Common myeloid progenitor, CD34-positive (primary cell): ENCODE data around the gene RASL12.

Source experiments
- CTCF ChIA-PET: fragments of 350-600 bp; sonication (Branson Sonifier 250); formaldehyde crosslinking; loops from one replicate; lab custom pipeline; 2021; ENCODE audit warnings: antibody characterized with exemption; lab: Charles Lee
- POLR2A ChIA-PET: fragments of 350-600 bp; sonication (Branson Sonifier 250); formaldehyde crosslinking; loops from one replicate; lab custom pipeline; 2021; ENCODE audit warnings: antibody characterized with exemption; lab: Charles Lee
- DNase-seq, 3 donors: peaks; one replicate each; pipeline versions ENCODE4 v3.0.0 to v3.0.0-alpha.2; 2013
- H3K27ac ChIP-seq, 2 experiments: 1 replicate in 1 of 2; 2 replicates in 1 of 2; pipeline ENCODE4 v1.7.0; 2013; ENCODE audit warnings: inconsistent platforms in 2 of 2, low read length in 2 of 2, mild to moderate bottlenecking in 2 of 2, low read depth in 1 of 2, moderate library complexity in 1 of 2; ENCODE audit not compliant: severe bottlenecking in 2 of 2, insufficient read depth in 1 of 2, poor library complexity in 1 of 2
- H3K27me3 ChIP-seq, 5 experiments: replicated peaks in 2 of 5; 1 replicate in 3 of 5; 2 replicates in 2 of 5; pipeline versions ENCODE4 v1.6.1 to v1.7.0; 2013; ENCODE audit warnings: low read length in 4 of 5, mild to moderate bottlenecking in 2 of 5, moderate library complexity in 2 of 5, inconsistent platforms in 1 of 5; ENCODE audit not compliant: insufficient read depth in 5 of 5, control insufficient read depth in 4 of 5
- H3K36me3 ChIP-seq, 4 experiments: 1 replicate in 2 of 4; 2 replicates in 2 of 4; pipeline versions ENCODE4 v1.6.1 to v1.7.0; 2013; ENCODE audit warnings: low read length in 3 of 4, control low read depth in 1 of 4, mild to moderate bottlenecking in 1 of 4; ENCODE audit not compliant: control insufficient read depth in 4 of 4, insufficient read depth in 4 of 4
- H3K4me1 ChIP-seq, 4 experiments: 1 replicate in 3 of 4; 2 replicates in 1 of 4; pipeline versions ENCODE4 v1.6.1 to v1.7.1; 2013; ENCODE audit warnings: low read length in 3 of 4, mild to moderate bottlenecking in 3 of 4, control low read depth in 1 of 4, inconsistent platforms in 1 of 4, moderate library complexity in 1 of 4; ENCODE audit not compliant: control insufficient read depth in 4 of 4, insufficient read depth in 4 of 4; ENCODE audit errors: control extremely low read depth in 1 of 4
- H3K4me3 ChIP-seq, 7 experiments: 1 replicate in 4 of 7; 2 replicates in 3 of 7; pipeline versions ENCODE4 v1.5.1 to v1.7.0; 2013; ENCODE audit warnings: mild to moderate bottlenecking in 7 of 7, low read length in 6 of 7, moderate library complexity in 6 of 7, inconsistent platforms in 2 of 7, low read depth in 2 of 7, control low read depth in 1 of 7; ENCODE audit not compliant: insufficient read depth in 4 of 7, control insufficient read depth in 1 of 7; ENCODE audit errors: extremely low read depth in 1 of 7
- H3K9me3 ChIP-seq, 5 experiments: 1 replicate in 4 of 5; 2 replicates in 1 of 5; pipeline versions ENCODE4 v1.6.1 to v1.7.1; 2013; ENCODE audit warnings: low read length in 4 of 5, mild to moderate bottlenecking in 2 of 5, inconsistent platforms in 1 of 5, low read depth in 1 of 5, moderate library complexity in 1 of 5; ENCODE audit not compliant: control insufficient read depth in 4 of 5, insufficient read depth in 2 of 5; ENCODE audit errors: control extremely low read depth in 1 of 5
- WGBS: methylation state at CpG from one replicate; pipeline ENCODE4 v1.1.5; 2013; ENCODE audit not compliant: insufficient coverage; 5-methylcytosine and 5-hydroxymethylcytosine counted together

The RASL12 gene

DNA sequence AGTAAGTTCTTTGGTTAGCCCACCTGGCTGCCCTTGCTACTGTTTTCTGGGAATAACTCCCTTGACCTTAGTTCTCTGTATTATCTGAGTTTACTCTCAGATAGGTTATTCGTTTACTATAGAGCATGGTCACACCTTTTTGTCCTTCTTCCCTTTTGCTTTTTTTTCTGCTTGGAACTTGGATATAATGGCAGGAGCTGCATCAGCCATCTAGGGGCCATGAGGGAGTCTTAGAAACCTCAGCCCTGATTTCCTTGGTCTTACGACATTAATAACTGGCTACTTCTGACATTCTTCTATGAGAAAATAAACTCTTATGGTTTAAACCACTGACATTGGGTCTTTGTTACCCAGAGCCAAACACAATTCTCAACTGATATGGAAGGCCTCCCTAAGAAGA is 26.0 kb downstream of the RASL12 start:
- DNase-seq = no peak
- H3K36me3 ChIP-seq = no peaks in the 10 kb centered on the region
- CTCF ChIA-PET = interaction anchor here (1.1 to 3.2 kb wide), 7 partner anchors 9 to 60 kb away, joined by 3 to 18 read pairs (median 8); no protein-coding TSS in a partner anchor
- H3K27me3 ChIP-seq = no peaks in the 10 kb centered on the region
- no peaks in the 10 kb centered on the region for H3K4me1 ChIP-seq
- no peak overlapping the region for H3K4me3 ChIP-seq
- POLR2A ChIA-PET = no interaction called here
- 100% methylated on average over 1 of the region's 2 CpGs for whole genome bisulfite sequencing
- H3K9me3 ChIP-seq = no peaks in the 10 kb centered on the region
- H3K27ac ChIP-seq = no peak overlapping the region

DNA sequence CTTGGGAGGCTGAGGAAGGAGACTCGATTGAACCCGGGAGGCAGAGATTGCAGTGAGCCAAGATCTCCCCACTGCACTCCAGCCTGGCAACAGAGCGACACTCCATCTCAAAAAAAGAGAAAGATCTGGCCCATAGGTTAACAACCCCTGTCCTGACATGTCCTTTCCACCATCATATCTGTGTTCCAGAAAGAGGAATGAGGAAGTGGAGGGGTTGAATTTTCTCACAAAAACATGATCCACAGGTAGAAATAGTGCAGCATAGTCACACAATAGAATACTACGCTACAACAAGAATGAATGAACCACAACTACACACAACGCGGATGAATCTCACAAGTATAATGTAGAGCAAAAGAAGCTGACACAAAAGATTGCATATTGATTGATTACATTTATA is 27.3 kb downstream of the RASL12 start:
- 100% methylated on average over 2 of the region's 6 CpGs for WGBS
- Histone ChIP-seq H3K27ac (no peak overlapping the region), H3K9me3 (no peaks in the 10 kb centered on the region), H3K4me3 (no peak overlapping the region), H3K36me3 (no peaks in the 10 kb centered on the region), H3K4me1 (no peaks in the 10 kb centered on the region), H3K27me3 (no peaks in the 10 kb centered on the region)
- no peak for DNase-seq
- CTCF ChIA-PET = interaction anchor here (1.1 to 2.4 kb wide), 3 partner anchors 13 to 61 kb away, joined by 3 to 8 read pairs (median 3); no protein-coding TSS in a partner anchor
- POLR2A ChIA-PET = no interaction called here

DNA sequence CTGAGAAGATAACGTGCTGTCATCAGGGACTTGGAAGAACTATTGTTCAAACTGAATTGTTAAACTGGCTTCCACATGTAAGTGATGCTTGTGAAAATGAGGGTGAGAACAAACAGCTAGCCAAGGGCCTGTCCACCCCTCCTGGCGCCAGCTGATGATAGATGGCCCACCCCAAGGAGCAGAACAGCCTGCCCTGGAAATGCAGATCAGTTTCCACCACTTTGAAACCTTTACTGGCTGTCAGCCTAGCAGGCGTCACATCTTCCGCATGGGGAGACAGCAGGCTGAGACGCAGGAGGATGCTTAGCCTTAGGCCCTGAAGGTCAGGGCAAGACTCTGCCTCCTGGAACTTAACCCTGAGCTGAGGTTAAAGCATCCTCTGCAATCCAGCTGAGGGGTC is 29.0 kb downstream of the RASL12 start:
- Histone ChIP-seq H3K27ac (no peak overlapping the region), H3K27me3 (no peaks in the 10 kb centered on the region), H3K36me3 (no peaks in the 10 kb centered on the region), H3K4me1 (peaks cover 0 to 1% (median under 1%) of the 10 kb centered on the region in 4 experiments), H3K9me3 (no peaks in the 10 kb centered on the region), H3K4me3 (no peak overlapping the region)
- POLR2A ChIA-PET = interaction anchor here (0.6 kb wide), 1 partner anchor 14 kb away, joined by 4 read pairs; no protein-coding TSS in a partner anchor
- CTCF ChIA-PET = interaction anchor here (1.1 to 1.7 kb wide), 5 partner anchors 12 to 62 kb away, joined by 3 to 6 read pairs (median 5); no protein-coding TSS in a partner anchor
- WGBS = 100% methylated on average over 4 of the region's 5 CpGs
- no peak for DNase-seq

DNA sequence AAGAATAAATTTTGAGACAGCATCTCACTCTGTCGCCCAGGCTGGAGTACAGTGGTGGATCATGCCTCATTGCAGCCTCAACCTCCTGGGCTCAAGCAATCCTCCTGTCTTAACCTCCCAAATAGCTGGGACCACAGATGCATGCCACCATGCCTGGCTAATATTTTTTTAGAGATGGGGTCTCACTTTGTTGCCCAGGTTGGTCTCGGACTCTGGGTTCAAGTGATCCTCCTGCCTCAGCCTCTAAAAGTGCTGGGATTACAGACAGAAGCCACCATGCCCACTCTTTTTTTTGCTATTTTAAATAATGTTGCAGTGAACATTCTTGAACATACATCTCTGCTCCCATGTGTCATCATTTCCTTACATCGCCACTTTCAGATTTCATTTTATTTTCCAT is 29.4 kb downstream of the RASL12 start:
- Histone ChIP-seq H3K27ac (no peak overlapping the region), H3K4me1 (peaks cover 1 to 5% (median 3%) of the 10 kb centered on the region in 4 experiments), H3K36me3 (no peaks in the 10 kb centered on the region), H3K9me3 (no peaks in the 10 kb centered on the region), H3K27me3 (no peaks in the 10 kb centered on the region), H3K4me3 (no peak overlapping the region)
- WGBS = 92% methylated on average over 3 of the region's 3 CpGs
- ChIA-PET CTCF (interaction anchor here (1.1 to 1.7 kb wide), 5 partner anchors 13 to 63 kb away, joined by 3 to 6 read pairs (median 5); no protein-coding TSS in a partner anchor), POLR2A (no interaction called here)
- DNase-seq = no peak

DNA sequence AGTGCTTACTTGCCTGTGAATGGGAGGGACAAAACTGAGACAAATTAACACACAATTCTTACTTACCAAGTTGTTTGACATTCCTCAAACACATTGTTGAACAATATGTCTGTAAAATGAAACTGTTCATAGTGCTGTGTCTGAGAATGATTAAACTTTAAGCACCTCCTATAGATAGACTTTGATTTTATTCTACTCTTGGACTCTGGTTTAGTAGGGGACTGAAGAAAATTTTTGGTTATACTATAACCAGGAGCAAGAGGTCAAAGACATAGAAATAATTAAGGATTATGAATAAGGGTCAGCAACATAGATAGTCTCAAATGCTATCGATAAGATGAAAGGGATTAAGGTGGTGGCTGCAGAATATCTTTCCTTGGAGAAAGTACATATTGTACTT is 30.5 kb downstream of the RASL12 start:
- no peak overlapping the region for H3K27ac ChIP-seq
- CTCF ChIA-PET = interaction anchor here (0.7 kb wide), 1 partner anchor 278 kb away, joined by 3 read pairs; no protein-coding TSS in a partner anchor
- no peaks in the 10 kb centered on the region for H3K9me3 ChIP-seq
- peaks cover 2 to 12% (median 7%) of the 10 kb centered on the region in 4 experiments for H3K4me1 ChIP-seq
- no CpG with 5 or more reads among the region's 1 CpG for WGBS
- no peak overlapping the region for H3K4me3 ChIP-seq
- POLR2A ChIA-PET = no interaction called here
- no peaks in the 10 kb centered on the region for H3K36me3 ChIP-seq
- DNase-seq = no peak
- H3K27me3 ChIP-seq = peaks cover 0 to 1% (median 0%) of the 10 kb centered on the region in 5 experiments

DNA sequence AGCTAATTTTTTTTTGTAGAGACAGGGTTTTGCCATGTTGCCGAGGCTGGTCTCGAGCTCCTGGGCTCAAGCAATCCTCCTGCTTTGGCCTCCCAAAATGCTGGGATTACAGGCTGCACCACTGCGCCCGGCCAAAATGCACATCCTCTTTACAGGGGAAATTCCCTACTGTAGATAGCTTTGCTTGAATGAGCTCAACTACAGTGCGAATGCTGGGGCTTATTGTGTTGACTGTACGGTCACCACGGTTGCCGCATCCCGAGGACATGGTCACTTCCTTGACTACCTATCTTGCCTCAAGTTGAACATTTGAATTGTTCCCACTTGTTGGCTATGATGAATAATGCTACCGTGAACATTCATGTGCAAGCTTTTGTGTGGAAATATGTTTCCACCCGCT is 33.1 kb downstream of the RASL12 start:
- POLR2A ChIA-PET = no interaction called here

DNA sequence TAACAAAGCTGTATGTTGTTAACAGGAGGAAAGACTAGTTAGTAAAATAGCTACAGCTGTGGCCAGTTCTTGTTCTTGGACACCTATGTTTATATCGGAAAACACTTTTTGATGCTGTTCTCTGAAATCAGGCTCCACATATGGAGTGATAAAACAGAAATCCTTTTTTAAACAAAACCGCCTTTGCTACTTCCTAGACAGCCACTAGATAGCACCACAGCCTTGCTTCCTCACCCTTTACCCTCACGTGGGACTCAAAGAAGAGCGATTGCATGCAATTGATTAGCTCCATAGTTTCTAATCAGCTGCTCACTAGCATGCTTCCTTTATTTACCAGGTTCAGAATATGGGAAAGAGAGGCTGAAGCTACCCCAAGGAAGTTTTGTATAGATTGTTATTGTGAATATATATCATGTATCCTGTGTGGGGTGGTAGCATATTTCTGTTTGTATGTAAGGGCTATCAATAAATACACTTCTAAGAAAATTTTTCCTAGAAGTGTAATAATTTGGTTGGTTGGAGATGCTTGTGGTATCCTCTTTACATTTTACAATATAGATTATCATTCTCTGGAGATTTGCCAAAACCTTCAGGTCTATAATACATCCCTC is 34.0 kb downstream of the RASL12 start:
- POLR2A ChIA-PET = interaction anchor here (0.5 kb wide), 1 partner anchor 31 kb away, joined by 3 read pairs; no protein-coding TSS in a partner anchor
- H3K4me3 ChIP-seq = peak overlapping the region in 1 of 7 experiments; percentile 50
- H3K4me1 ChIP-seq = peaks cover 2 to 16% (median 9%) of the 10 kb centered on the region in 4 experiments
- 0% methylated on average over 3 of the region's 4 CpGs for WGBS
- H3K9me3 ChIP-seq = no peaks in the 10 kb centered on the region
- peaks cover 0 to 3% (median 0%) of the 10 kb centered on the region in 5 experiments for H3K27me3 ChIP-seq
- CTCF ChIA-PET = interaction anchor here (0.7 to 4.0 kb wide), 17 partner anchors 9 to 265 kb away, joined by 3 to 31 read pairs (median 4); partner anchors contain the start of genes KBTBD13 and SLC51B
- H3K36me3 ChIP-seq = no peaks in the 10 kb centered on the region
- no peak overlapping the region for H3K27ac ChIP-seq
- peak; percentile 53 to 58 (median 56) for DNase-seq

More for the DNA sequence above, 33.1 kb downstream of the RASL12 start:
- Histone ChIP-seq H3K27ac (no peak overlapping the region), H3K4me1 (peaks cover 2 to 14% (median 7%) of the 10 kb centered on the region in 4 experiments), H3K9me3 (no peaks in the 10 kb centered on the region), H3K27me3 (peaks cover 0 to 3% (median 0%) of the 10 kb centered on the region in 5 experiments), H3K4me3 (no peak overlapping the region), H3K36me3 (no peaks in the 10 kb centered on the region)
- CTCF ChIA-PET = interaction anchor here (0.7 to 4.0 kb wide), 12 partner anchors 8 to 348 kb away, joined by 3 to 31 read pairs (median 4); partner anchors contain the start of genes KBTBD13 and SLC51B
- DNase-seq = no peak
- 98% methylated on average over 10 of the region's 11 CpGs for WGBS
